HG02678 (cell line): ENCODE results near the gene OR2AT4.

Experiments
- ATAC-seq: cut with Tn5 transposase; IDR thresholded peaks from one replicate; pipeline ENCODE4 v1.9.1; 2021; ENCODE audit warnings: mild to moderate bottlenecking, moderate library complexity; ENCODE audit not compliant: unreplicated experiment

OR2AT4 gene

DNA sequence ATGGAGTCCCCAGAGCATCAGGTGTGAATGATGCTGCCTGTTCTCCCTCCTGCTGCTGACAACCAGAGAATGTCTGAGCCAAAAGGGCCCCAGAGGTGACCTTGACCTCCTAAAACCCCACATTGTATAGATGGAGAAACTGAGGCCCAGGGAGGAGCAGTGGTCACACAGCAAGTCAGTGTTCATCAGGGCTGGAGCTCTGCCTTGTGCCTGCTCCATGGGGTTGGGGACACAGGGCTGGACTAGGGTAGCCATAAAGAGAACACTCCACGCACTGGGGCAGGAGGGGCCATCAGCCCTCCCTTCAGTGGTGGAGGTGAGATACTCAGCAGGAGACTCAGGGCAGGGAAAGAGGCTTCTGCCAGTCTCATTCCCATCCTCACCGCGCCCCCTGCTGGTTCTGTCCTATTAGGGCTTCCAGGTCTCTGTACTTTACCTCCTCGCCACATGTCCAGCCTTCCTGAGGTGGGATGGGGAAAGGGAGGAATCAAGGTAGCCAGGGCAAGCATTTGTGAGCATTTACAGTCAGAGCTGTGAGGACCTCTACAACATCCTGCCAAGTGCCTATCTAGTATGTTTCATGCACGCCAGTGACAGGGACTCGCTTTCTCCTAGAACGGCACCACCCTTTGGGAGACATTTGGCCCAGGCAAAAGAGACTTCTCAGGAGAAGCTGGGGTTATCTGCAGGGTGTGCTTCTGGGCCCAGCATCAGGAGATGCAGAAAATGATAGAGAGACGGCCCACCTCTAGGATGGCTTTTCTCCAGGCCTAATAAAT is 64.7 kb downstream of the OR2AT4 start:
- no peak for ATAC-seq
